ENCODE results near the gene CREB3L2. TPM values are rescaled to one million over a fixed set of nuclear protein-coding genes. Genes with fewer than 3 reads are reported as not detected.
"Not testable (repeated sequence)": the region's sequence is repeated elsewhere in the genome, so short reads cannot be mapped to it uniquely, and the experiment has no call there.

The CREB3L2 gene
- total RNA-seq, 2 experiments from 2014 or later = 14.1 to 15.7 TPM

DNA sequence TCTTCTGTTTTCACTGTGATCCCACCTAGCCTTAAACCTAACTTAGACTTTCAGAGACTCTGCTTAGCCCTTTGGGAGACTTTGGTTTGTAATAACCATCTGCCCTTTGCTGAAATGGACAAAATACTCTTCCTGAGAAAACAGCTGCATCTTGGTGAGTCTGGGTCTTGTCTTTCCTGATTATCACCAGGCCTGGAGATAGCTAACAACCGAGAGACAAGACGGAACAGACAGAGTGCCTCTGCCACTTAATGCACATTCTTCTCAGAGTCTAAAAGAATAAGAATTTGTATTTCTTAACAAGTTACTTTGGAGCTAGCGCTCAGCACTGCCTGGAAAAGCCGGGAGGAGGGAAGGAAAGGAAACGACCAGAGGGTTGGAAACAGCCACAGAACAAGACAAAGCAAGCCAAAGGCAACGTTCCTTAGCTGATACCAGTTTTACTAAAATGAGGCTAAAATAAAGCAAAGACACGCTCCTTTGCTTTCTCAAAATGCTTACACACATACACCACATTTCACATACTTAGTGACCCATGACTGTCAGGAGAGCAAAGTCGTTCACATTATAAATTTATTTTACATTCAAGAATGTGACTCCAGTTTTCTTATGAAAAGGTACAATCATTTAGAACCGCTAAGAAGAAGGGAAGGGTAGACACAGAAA lies 84.8 kb downstream of the CREB3L2 start:
- peaks cover 3% of the 10 kb centered on the region for H3K36me3 Mint-ChIP-seq (ENCODE audit: low read depth)
- no peak overlapping the region for H3K27ac Mint-ChIP-seq
- no peaks in the 10 kb centered on the region for H3K9me3 Mint-ChIP-seq
- no peak overlapping the region for H3K4me3 Mint-ChIP-seq
- intact Hi-C loops (cut with micrococcal nuclease) = no loop called here
- no peak for DNase-seq
- H3K4me1 Mint-ChIP-seq (ENCODE audit: low read depth) = peaks cover 9% of the 10 kb centered on the region
- CTCF ChIA-PET = interaction anchor here (0.7 to 1.3 kb wide), 3 partner anchors 39 to 93 kb away, joined by 3 read pairs; no protein-coding TSS in a partner anchor
- H3K27me3 Mint-ChIP-seq (ENCODE audit: low read depth) = no peaks in the 10 kb centered on the region

DNA sequence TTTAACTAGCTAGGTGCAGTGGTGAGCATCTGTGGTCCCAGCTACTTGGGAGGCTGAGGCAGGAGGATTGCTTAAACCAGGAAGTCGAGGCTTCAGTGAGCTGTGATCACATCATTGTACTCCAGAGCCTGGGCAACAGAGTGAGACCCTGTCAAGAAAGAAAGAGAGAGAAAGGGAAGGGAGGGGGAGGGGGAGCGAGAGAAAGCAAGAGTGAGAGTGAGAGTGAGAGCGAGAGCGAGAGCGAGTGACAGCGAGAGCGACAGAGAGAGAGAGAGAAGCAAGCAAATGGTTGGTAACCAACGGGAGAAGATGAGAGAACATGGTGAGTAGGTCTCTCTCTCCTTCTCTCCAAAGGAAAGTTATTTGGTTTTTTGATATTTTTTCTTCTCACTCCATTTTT lies 85.3 kb downstream of the CREB3L2 start:
- H3K27me3 Mint-ChIP-seq (ENCODE audit: low read depth) = no peaks in the 10 kb centered on the region
- H3K9me3 Mint-ChIP-seq = no peaks in the 10 kb centered on the region
- H3K36me3 Mint-ChIP-seq (ENCODE audit: low read depth) = peaks cover 1% of the 10 kb centered on the region
- CTCF ChIA-PET = interaction anchor here (0.8 to 1.3 kb wide), 2 partner anchors 93 to 94 kb away, joined by 3 read pairs; no protein-coding TSS in a partner anchor
- DNase-seq = no peak
- H3K4me3 Mint-ChIP-seq = no peak overlapping the region
- intact Hi-C loops (cut with micrococcal nuclease) = no loop called here
- H3K27ac Mint-ChIP-seq = no peak overlapping the region
- H3K4me1 Mint-ChIP-seq (ENCODE audit: low read depth) = peaks cover 9% of the 10 kb centered on the region

DNA sequence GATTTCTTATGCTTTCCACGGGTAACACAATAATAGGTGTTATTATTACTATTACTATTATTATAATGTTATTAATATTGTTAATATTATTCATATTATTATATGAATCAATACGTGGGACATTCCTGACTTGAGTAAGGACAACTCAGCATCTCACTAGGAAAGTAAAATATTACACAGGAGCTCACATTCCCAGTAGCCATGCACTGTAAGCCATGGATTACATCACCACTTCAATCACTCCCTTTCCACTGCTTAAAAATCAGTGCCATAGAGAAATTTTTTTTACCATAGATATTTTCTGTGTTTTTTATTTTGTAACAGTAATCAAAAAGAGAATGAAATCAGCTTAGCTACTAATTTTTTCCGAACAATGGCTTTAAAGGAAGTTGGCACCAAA lies 86.6 kb downstream of the CREB3L2 start:
- H3K36me3 Mint-ChIP-seq (ENCODE audit: low read depth) = peaks cover 1% of the 10 kb centered on the region

DNA sequence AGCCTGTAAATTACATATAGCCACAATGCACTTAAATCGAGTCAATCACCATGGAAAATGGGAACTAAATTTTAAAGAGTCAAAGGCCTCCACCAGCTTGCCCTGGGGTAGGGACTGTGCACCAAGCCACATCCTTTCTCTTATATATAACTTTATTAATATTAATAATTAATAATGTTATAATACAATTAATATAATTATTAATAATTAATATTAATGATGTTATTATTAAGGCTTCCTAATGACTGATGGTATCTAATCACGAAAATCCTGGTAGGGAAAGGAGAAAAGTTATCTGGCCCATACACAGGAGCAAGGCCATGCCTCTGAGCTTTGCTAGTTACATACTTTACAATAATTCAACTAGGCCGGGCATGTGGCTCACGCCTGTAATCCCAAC lies 87.9 kb downstream of the CREB3L2 start:
- H3K4me1 Mint-ChIP-seq (ENCODE audit: low read depth) = no peaks in the 10 kb centered on the region
- H3K27me3 Mint-ChIP-seq (ENCODE audit: low read depth) = no peaks in the 10 kb centered on the region
- CTCF ChIA-PET = interaction anchor here (1.1 to 1.7 kb wide), 2 partner anchors 10 to 14 kb away, joined by 4 to 7 read pairs; no protein-coding TSS in a partner anchor
- H3K4me3 Mint-ChIP-seq = no peak overlapping the region
- intact Hi-C loops (cut with micrococcal nuclease) = no loop called here
- H3K9me3 Mint-ChIP-seq = no peaks in the 10 kb centered on the region
- H3K27ac Mint-ChIP-seq = no peak overlapping the region
- no peak for DNase-seq
- H3K36me3 Mint-ChIP-seq (ENCODE audit: low read depth) = peaks cover 5% of the 10 kb centered on the region

More for the DNA sequence above, 86.6 kb downstream of the CREB3L2 start:
- Mint-ChIP-seq H3K4me3 (no peak overlapping the region), H3K4me1 (ENCODE audit: low read depth) (no peaks in the 10 kb centered on the region), H3K27ac (no peak overlapping the region), H3K9me3 (no peaks in the 10 kb centered on the region), H3K27me3 (ENCODE audit: low read depth) (no peaks in the 10 kb centered on the region)
- intact Hi-C loops (cut with micrococcal nuclease) = no loop called here
- CTCF ChIA-PET = interaction anchor here (1.7 kb wide), 1 partner anchor 11 kb away, joined by 7 read pairs; no protein-coding TSS in a partner anchor
- no peak for DNase-seq

DNA sequence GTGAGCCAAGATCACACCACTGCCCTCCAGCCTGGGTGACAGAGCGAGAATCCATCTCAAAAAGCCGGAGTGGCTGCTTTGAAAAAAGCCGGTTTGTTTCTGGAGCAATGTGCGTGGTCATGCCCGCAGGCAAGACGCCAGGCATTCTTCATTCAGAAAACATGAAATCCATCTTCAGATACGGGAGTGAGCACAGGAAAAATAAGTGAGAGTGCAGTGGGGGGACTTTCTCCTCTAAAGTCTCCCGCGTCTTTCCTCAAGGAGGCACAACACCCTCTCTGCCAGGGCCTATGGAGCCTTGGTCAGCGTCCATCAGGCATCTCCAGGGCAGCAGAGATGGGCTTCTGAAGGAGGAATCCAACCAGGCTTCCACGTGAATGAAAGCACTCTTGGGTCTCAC lies 92.8 kb downstream of the CREB3L2 start:
- H3K9me3 Mint-ChIP-seq = no peaks in the 10 kb centered on the region
- DNase-seq = no peak
- no peak overlapping the region for H3K4me3 Mint-ChIP-seq
- CTCF ChIA-PET = no interaction called here
- H3K27me3 Mint-ChIP-seq (ENCODE audit: low read depth) = no peaks in the 10 kb centered on the region
- peaks cover 18% of the 10 kb centered on the region for H3K36me3 Mint-ChIP-seq (ENCODE audit: low read depth)
- H3K27ac Mint-ChIP-seq = no peak overlapping the region
- no peaks in the 10 kb centered on the region for H3K4me1 Mint-ChIP-seq (ENCODE audit: low read depth)
- intact Hi-C loops (cut with micrococcal nuclease) = no loop called here

DNA sequence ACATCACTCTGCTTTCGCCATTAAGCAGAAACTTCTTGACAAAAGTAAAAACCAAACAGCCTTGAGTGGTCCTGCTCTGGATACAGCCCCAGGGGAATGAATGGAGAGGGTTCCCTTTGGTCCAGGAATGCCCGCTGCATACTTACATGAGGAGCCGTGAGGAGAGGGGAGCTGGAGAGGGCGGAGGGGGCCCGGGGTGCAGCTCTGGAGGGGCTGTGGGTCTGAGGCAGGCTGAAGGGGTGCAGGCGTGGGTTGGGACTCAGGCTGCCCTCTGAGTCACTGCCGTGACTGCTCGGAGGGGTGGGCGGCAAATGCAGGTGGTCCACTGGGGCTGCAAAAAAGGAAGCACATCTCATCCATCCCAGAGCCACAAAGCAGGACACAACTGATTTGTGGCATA lies 93.8 kb downstream of the CREB3L2 start:
- H3K4me3 Mint-ChIP-seq = no peak overlapping the region
- CTCF ChIA-PET = interaction anchor here (9.4 kb wide), 1 partner anchor 97 kb away, joined by 283 read pairs; the partner anchor contains the start of gene CREB3L2
- peaks cover 2% of the 10 kb centered on the region for H3K4me1 Mint-ChIP-seq (ENCODE audit: low read depth)
- DNase-seq = no peak
- no peaks in the 10 kb centered on the region for H3K27me3 Mint-ChIP-seq (ENCODE audit: low read depth)
- H3K36me3 Mint-ChIP-seq (ENCODE audit: low read depth) = peaks cover 20% of the 10 kb centered on the region
- H3K9me3 Mint-ChIP-seq = no peaks in the 10 kb centered on the region
- no peak overlapping the region for H3K27ac Mint-ChIP-seq
- intact Hi-C loops (cut with micrococcal nuclease) = no loop called here

DNA sequence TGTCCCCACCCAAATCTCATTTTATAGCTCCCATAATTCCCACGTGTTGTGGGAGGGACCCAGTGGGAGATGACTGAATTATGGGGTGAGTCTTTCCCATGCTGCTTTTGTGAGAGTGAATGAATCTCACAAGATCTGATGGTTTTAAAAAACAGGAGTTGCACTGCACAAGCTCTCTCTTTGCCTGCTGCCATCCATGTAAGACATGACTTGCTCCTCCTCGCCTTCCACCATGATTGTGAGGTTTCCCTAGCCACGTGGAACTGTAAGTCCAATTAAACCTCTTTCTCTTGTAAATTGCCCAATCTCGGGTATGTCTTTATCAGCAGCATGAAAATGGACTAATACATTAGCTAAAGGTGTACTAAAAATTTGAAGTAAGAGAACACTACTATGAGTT lies 95.2 kb downstream of the CREB3L2 start:
- H3K27ac Mint-ChIP-seq; DNase-seq; H3K4me3 Mint-ChIP-seq; intact Hi-C loops (cut with micrococcal nuclease); H3K4me1 Mint-ChIP-seq (ENCODE audit: low read depth); H3K9me3 Mint-ChIP-seq; H3K27me3 Mint-ChIP-seq (ENCODE audit: low read depth): not testable (repeated sequence)
- peaks cover 23% of the 10 kb centered on the region for H3K36me3 Mint-ChIP-seq (ENCODE audit: low read depth)
- CTCF ChIA-PET = interaction anchor here (9.4 kb wide), 1 partner anchor 98 kb away, joined by 283 read pairs; the partner anchor contains the start of gene CREB3L2

DNA sequence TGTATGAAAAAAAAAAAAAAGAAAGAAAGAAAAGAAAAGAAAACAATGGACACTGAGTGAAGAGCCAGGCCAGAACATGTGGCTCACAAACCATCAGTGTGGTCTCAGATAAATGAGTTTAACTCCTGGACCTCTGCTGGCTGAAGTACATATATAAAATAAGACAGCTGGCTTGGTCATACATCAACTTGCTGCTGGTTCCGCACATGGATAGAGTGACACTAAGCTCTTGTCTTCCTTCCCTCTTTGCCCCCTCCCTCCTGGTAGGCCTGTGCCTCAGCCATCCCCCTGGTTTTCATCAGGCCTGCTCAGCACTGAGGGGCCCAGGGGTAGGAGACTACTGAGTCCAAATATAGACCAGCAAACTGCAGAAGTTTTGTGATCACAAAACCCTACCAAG lies 97.1 kb downstream of the CREB3L2 start:
- H3K4me1 Mint-ChIP-seq (ENCODE audit: low read depth) = peaks cover 2% of the 10 kb centered on the region
- CTCF ChIA-PET = interaction anchor here (0.6 to 9.4 kb wide), 9 partner anchors 8 to 1898 kb away, joined by 4 to 283 read pairs (median 7); partner anchors contain the start of gene CREB3L2
- H3K9me3 Mint-ChIP-seq = no peaks in the 10 kb centered on the region
- H3K4me3 Mint-ChIP-seq = no peak overlapping the region
- intact Hi-C loops (cut with micrococcal nuclease) = no loop called here
- no peaks in the 10 kb centered on the region for H3K27me3 Mint-ChIP-seq (ENCODE audit: low read depth)
- peaks cover 24% of the 10 kb centered on the region for H3K36me3 Mint-ChIP-seq (ENCODE audit: low read depth)
- no peak for DNase-seq
- H3K27ac Mint-ChIP-seq = no peak overlapping the region

DNA sequence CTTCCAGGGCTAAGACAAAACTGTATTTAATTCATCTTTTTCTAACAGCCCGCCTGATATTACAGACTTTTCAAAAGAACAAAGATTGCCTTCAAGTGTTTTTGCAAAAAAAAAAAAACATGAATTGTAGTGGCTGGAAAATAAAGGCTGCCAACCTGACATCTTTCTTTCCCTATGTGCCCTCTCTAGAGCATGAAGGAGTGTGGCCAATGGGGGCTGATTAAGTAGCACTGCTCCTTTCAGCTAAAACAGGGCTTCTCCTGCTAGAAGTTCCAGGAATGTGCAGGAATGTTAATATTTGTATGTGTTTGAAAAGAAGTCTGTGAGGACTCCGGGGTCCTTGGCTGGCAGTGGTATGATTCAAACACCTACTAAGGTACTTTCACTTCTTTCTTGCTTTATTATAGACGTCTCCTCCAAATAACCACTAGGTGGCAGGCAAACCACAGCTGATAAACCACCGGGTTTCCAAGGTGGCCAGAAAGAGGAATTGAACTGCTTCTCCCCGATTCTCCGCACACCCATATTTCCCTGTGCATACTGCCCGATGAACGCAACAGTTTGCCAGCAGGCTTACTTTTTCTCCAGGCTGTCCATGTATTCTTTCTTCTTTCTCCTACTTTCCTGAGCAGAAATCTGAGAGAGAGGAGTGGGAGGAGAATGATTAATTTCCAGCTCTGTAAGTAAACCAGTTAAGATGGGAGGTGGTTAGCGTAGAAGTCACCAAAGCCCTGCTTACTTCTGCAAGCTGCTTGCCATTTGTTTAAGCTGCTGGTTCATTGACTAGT lies 98.3 kb downstream of the CREB3L2 start:
- CTCF ChIA-PET = interaction anchor here (0.6 to 9.4 kb wide), 30 partner anchors 9 to 835 kb away, joined by 3 to 283 read pairs (median 4); partner anchors contain the start of gene CREB3L2
- intact Hi-C loops (cut with micrococcal nuclease) = loop anchor here (1.0 to 2.0 kb wide), 6 partner anchors 32 to 963 kb away; no protein-coding TSS in a partner anchor
- peaks cover 9% of the 10 kb centered on the region for H3K4me1 Mint-ChIP-seq (ENCODE audit: low read depth)
- peak; percentile 74 for DNase-seq
- H3K27me3 Mint-ChIP-seq (ENCODE audit: low read depth) = no peaks in the 10 kb centered on the region
- no peak overlapping the region for H3K27ac Mint-ChIP-seq
- H3K36me3 Mint-ChIP-seq (ENCODE audit: low read depth) = peaks cover 21% of the 10 kb centered on the region
- no peak overlapping the region for H3K4me3 Mint-ChIP-seq
- no peaks in the 10 kb centered on the region for H3K9me3 Mint-ChIP-seq

DNA sequence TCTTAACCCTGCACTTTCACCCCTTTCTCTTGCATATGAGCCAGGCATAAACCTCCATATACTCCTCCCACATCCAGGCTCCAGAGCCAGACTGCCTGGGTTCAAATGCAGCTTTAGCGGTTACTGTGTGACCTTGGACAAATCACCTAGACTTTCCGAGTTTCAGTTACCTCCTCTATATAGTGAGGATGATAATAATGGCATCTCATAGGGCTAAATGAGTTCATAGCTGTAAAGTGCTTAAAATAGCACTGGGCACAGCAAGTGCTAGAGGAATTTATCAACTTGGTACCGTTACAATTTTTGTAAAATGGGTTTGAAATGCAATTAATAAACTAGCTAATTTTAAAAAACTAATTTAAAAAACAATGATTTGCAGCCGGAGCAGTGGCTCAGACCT lies 101.7 kb downstream of the CREB3L2 start:
- H3K36me3 Mint-ChIP-seq (ENCODE audit: low read depth) = peaks cover 12% of the 10 kb centered on the region
- H3K27me3 Mint-ChIP-seq (ENCODE audit: low read depth) = no peaks in the 10 kb centered on the region
- peaks cover 20% of the 10 kb centered on the region for H3K4me1 Mint-ChIP-seq (ENCODE audit: low read depth)
- CTCF ChIA-PET = interaction anchor here (0.6 to 9.4 kb wide), 12 partner anchors 10 to 294 kb away, joined by 3 to 283 read pairs (median 4); partner anchors contain the start of gene CREB3L2
- H3K27ac Mint-ChIP-seq = no peak overlapping the region
- no peaks in the 10 kb centered on the region for H3K9me3 Mint-ChIP-seq
- H3K4me3 Mint-ChIP-seq = no peak overlapping the region
- intact Hi-C loops (cut with micrococcal nuclease) = no loop called here
- DNase-seq = no peak

DNA sequence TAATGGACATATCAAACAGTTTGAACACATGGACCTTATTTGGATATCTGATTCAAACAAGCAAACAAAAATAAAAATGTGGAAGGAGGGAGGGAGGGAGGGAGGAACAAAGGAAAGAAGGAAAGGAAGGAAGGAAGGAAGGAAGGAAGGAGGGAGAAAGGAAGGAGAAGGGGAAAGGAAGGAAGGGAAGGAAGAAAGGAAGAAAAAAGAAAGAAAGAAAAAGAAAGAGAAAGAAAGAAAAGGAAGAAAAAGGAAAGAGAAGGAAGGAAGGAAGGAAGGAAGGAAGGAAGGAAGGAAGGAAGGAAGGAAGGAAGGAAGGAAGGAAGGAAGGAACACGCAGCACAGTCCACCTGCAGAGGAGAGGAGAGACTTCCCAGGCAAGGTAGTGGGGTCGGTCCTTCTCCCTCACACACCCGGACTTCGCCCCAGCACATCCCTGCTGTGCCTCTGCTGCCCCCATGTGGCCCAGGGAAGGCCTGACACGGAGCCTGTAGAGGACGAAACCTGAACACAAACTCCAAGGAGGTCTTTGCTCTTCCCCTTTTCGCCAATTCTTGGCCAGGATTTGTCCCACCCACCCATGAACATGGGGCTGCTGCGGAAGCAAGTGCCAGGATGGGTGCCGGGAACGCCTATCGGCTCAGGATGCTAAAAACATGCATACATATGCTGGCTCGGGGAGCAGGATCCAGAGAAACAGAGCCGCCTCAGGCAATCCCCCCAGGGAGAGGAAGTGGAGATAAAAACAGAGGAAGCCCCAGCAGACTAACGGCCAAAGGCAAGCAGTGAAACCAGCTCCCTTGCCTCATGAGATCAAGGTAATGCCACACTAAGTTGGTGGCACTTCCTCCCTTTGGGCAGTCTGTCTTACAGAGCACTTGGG lies 102.8 kb downstream of the CREB3L2 start:
- no peak overlapping the region for H3K27ac Mint-ChIP-seq
- peaks cover 23% of the 10 kb centered on the region for H3K4me1 Mint-ChIP-seq (ENCODE audit: low read depth)
- DNase-seq = peak; percentile 86
- intact Hi-C loops (cut with micrococcal nuclease) = loop anchor here (1.0 to 10.0 kb wide), 5 partner anchors 83 to 293 kb away; no protein-coding TSS in a partner anchor
- CTCF ChIA-PET = interaction anchor here (0.6 to 9.4 kb wide), 11 partner anchors 9 to 291 kb away, joined by 3 to 283 read pairs (median 5); partner anchors contain the start of gene CREB3L2
- no peaks in the 10 kb centered on the region for H3K27me3 Mint-ChIP-seq (ENCODE audit: low read depth)
- no peaks in the 10 kb centered on the region for H3K9me3 Mint-ChIP-seq
- H3K4me3 Mint-ChIP-seq = no peak overlapping the region
- H3K36me3 Mint-ChIP-seq (ENCODE audit: low read depth) = peaks cover 12% of the 10 kb centered on the region
